Adrenal gland (tissue), 5 donors: ENCODE data around the gene PJVK.

ENCODE experiments used
- CTCF ChIP-seq, 6 experiments: fragments of 450-650 bp in 4 of 6; fragments of 200-600 bp in 2 of 6; sonication (generic) in 1 of 6; IDR thresholded peaks; 1 replicate in 5 of 6; 2 replicates in 1 of 6; pipeline versions ENCODE4 v1.5.1 to v1.8.0; 2016 to 2021; ENCODE audit warnings: antibody characterized with exemption in 6 of 6, mild to moderate bottlenecking in 2 of 6, moderate library complexity in 1 of 6
- POLR2A ChIP-seq, 2 donors: fragments of 450-650 bp; IDR thresholded peaks; one replicate each; pipeline ENCODE4 v1.6.1; 2017; ENCODE audit warnings: antibody characterized with exemption in 2 of 2, mild to moderate bottlenecking in 2 of 2, moderate library complexity in 1 of 2
- donor health status: DM: no; HTN: no; CAD: no.

DNA sequence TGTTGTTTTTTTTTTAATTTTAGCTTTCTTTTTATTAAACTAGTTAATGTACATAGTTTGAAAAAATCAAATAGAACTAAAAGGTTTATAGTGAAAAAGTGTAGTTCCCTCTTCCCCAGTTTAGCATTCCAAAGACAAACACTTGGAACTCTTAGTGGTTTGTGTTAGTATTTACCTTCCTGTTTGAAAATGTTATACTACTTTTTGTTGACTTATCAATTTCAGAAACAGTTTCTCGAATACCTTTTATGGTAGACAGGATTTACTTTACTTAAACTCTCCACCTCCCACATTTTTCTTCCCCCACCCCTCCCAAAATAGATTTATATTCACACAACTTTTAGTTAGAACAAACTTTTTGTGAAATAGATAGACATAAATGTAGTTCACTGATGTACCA, 55.8 kb downstream of the PJVK start:
- TF ChIP-seq CTCF (IDR thresholded peaks at IDR 0.05) (no peak), POLR2A (IDR thresholded peaks at IDR 0.05) (no peak)
